GM19099 (cell line): Measurements from ENCODE around the gene ATL3.

Experiments used
- POLR2A ChIP-seq: IDR thresholded peaks from 3 replicates; pipeline ENCODE4 v1.6.1; 2011; ENCODE audit warnings: low read depth; ENCODE audit not compliant: insufficient read length; ENCODE audit errors: extremely low read depth

ATL3 gene

DNA sequence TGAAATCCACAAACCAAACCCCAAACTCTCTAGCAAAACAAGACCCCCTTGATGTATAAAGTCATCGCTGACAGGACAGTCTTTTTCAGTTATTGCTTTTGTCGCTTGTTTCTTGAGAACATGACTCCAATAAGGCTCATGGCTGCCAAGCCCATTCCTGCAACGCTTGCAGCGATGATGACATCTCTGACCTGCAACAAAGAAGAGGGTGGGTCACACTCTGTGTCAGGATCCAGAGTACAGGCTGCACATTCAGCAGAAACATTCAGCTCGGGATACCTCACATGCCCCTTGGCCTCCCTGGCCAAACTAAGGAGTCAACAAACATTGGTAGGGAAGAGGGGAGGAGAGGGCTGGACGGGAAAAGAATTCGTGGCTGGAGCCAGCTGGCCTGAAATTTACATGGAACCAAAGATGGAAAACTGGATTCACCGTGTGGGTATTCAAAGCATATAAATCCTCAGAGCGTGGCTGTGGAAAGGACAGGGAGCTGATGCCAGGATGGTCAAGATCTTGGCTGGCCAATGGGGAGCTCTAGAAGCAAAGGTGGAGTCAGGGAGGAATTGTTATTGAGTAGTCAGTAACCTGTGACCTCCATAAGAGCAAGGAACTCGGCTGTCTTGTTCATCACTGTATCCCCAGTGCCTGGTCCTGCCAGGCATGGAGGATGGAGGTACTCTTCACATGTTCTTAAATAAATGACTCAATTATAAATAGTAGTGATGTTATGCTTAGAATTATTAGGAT, 96.1 kb downstream of the ATL3 start:
- TF ChIP-seq POLR2A, result no peak
